K562 (cell line): ENCODE measurements around the gene MOB3B. TPM values are rescaled to one million over a fixed set of nuclear protein-coding genes. Genes with fewer than 3 reads are reported as not detected.

Source experiments
- IRF1 ChIP-seq: sonication (generic); formaldehyde crosslinking; IDR thresholded peaks from 2 replicates; pipeline ENCODE4 v1.8.0; 2022; ENCODE audit warnings: missing genetic modification reagents, mild to moderate bottlenecking, borderline replicate concordance
- MNT ChIP-seq, 2 experiments: fragments of 450-650 bp; conservative IDR thresholded peaks; 2 replicates each; pipeline ENCODE4 v1.6.1; 2017; ENCODE audit warnings: mild to moderate bottlenecking in 2 of 2, moderate library complexity in 2 of 2
- PRDM10 ChIP-seq: fragments of 450-650 bp; IDR thresholded peaks from 2 replicates; pipeline ENCODE4 v1.6.1; 2018; ENCODE audit not compliant: partially characterized antibody
- SUPT5H ChIP-seq: fragments of 450-650 bp; IDR thresholded peaks from 2 replicates; pipeline ENCODE4 v1.6.1; 2016
- TRIM24 ChIP-seq, 2 experiments: fragments of 450-650 bp; IDR thresholded peaks; 2 replicates each; pipeline ENCODE4 v1.6.1; 2016
- ZBTB43 ChIP-seq: sonication (generic); formaldehyde crosslinking; IDR thresholded peaks from 2 replicates; pipeline ENCODE4 v1.8.0; 2023; ENCODE audit warnings: mild to moderate bottlenecking, missing genetic modification reagents
- ZNF668 ChIP-seq: fragments of 250-450 bp; sonication (Bioruptor Pico); IDR thresholded peaks from 2 replicates; pipeline ENCODE4 v1.8.0; 2022; ENCODE audit warnings: mild to moderate bottlenecking, inconsistent platforms
- polyA plus RNA-seq, 8 experiments: library from polyadenylated mRNA; depleted of rRNA in 4 of 8; stranded (reverse) in 5 of 8; unstranded in 3 of 8; fragments of >200 nt; fragmentation: Nextera tagmentation in 2 of 8; fragmentation: Illumina TruSeq in 1 of 8; extraction: Ambion mirVana in 2 of 8; extraction: Trizol in 1 of 8; gene quantifications; 2 replicates each; pipeline versions ENCODE4 v1.2.1 to v1.2.3, GENCODE V29; 2011 to 2014; ENCODE audit warnings: inconsistent platforms in 1 of 8, missing spikeins in 1 of 8
- total RNA-seq, 7 experiments: library from RNA; depleted of rRNA in 6 of 7; stranded (reverse); fragments of >200 nt in 6 of 7; fragmentation: Illumina TruSeq in 2 of 7; extraction: Trizol in 2 of 7; gene quantifications; 2 replicates each; pipeline versions ENCODE4 v1.2.1 to v1.2.3, GENCODE V29; 2011 to 2021; ENCODE audit warnings: low replicate concordance in 1 of 7
- TF ChIP-seq, protein P1 (sequence below), 2 experiments: IDR thresholded peaks in 1 of 2; conservative IDR thresholded peaks in 1 of 2; 2 replicates each; pipeline ENCODE4 v1.6.1; 2016; ENCODE audit warnings: low read depth in 2 of 2, mild to moderate bottlenecking in 1 of 2, missing compliant biosample characterization in 1 of 2, missing genetic modification characterization in 1 of 2, moderate library complexity in 1 of 2
- TF ChIP-seq, protein P2 (sequence below): fragments of 200-800 bp; sonication (Bioruptor generic); IDR thresholded peaks from 2 replicates; pipeline ENCODE4 v1.6.1; 2017; ENCODE audit warnings: missing genetic modification characterization, missing compliant biosample characterization

Gene MOB3B
- total and polyA plus RNA-seq, 9 of the 15 experiments (the other 6 are each of a cell fraction or from before 2014, with no cell fraction given): 3.6 to 12.8 (median 7.2) TPM

DNA sequence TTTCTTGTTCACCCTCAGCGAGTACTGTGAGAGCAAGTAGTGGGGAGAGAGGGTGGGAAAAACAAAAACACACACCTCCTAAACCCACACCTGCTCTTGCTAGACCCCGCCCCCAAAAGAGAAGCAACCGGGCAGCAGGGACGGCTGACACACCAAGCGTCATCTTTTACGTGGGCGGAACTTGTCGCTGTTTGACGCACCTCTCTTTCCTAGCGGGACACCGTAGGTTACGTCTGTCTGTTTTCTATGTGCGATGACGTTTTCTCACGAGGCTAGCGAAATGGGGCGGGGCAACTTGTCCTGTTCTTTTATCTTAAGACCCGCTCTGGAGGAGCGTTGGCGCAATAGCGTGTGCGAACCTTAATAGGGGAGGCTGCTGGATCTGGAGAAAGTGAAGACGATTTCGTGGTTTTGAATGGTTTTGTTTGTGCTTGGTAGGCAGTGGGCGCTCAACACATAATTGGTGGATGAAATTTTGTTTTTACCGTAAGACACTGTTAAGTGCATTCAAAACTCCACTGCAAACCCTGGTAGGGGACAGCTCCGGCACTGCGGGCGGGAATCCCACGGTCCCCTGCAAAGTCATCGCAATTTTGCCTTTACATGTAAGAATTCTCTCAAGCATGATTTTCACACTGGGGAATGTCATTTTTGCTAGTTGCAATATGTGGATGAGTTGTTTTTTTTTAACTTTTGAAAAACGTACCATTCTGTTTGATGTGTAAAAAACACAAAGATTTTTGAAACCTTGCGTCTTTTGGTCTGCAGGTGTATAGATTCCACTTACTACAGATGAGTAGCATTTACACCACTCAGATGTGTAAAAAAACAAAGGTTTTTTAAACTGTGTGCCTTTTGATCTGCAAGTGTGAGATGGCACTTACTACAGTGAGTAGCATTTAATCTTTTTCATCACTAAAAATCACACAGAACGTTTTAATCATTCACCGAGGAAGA is 44.3 kb upstream of the MOB3B start (continued):
- TF ChIP-seq, protein P1, sequence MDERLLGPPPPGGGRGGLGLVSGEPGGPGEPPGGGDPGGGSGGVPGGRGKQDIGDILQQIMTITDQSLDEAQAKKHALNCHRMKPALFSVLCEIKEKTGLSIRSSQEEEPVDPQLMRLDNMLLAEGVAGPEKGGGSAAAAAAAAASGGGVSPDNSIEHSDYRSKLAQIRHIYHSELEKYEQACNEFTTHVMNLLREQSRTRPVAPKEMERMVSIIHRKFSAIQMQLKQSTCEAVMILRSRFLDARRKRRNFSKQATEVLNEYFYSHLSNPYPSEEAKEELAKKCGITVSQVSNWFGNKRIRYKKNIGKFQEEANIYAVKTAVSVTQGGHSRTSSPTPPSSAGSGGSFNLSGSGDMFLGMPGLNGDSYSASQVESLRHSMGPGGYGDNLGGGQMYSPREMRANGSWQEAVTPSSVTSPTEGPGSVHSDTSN (CRISPR knock-in tag; IDR thresholded peaks at IDR 0.05; ENCODE audit: low read depth): no peak
- TF ChIP-seq, protein P1 (tag; conservative IDR thresholded peaks at IDR 0.05; ENCODE audit: low read depth): 0 out of 2 replicates have a peak, but pooled peaks have one; percentile 17
- TF ChIP-seq MNT (conservative IDR thresholded peaks at IDR 0.05) (peak; percentile 43 to 64; a peak in 2 of 4 replicates), PRDM10 (peak; percentile 28), IRF1 (CRISPR knock-in tag) (no peak), TRIM24 (IDR thresholded peaks at IDR 0.05) (no peak), ZNF668 (CRISPR knock-in tag) (no peak), SUPT5H (peak; percentile 45; the same call in 1 of the 2 replicates), ZBTB43 (no peak)
- TF ChIP-seq, protein P2, sequence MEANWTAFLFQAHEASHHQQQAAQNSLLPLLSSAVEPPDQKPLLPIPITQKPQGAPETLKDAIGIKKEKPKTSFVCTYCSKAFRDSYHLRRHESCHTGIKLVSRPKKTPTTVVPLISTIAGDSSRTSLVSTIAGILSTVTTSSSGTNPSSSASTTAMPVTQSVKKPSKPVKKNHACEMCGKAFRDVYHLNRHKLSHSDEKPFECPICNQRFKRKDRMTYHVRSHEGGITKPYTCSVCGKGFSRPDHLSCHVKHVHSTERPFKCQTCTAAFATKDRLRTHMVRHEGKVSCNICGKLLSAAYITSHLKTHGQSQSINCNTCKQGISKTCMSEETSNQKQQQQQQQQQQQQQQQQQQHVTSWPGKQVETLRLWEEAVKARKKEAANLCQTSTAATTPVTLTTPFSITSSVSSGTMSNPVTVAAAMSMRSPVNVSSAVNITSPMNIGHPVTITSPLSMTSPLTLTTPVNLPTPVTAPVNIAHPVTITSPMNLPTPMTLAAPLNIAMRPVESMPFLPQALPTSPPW (CRISPR knock-in tag): no peak
